ENCODE data around the gene ATP5F1D. TPM values are rescaled to one million over a fixed set of nuclear protein-coding genes. Genes with fewer than 3 reads are reported as not detected.
A peak's percentile ranks its signal among the peaks of the same experiment; 100 is the strongest.

The ATP5F1D gene
- total and polyA plus RNA-seq, 2 of the 13 experiments (the other 11 are each of a cell fraction or from before 2014, with no cell fraction given): 39.4 to 78.7 TPM

DNA sequence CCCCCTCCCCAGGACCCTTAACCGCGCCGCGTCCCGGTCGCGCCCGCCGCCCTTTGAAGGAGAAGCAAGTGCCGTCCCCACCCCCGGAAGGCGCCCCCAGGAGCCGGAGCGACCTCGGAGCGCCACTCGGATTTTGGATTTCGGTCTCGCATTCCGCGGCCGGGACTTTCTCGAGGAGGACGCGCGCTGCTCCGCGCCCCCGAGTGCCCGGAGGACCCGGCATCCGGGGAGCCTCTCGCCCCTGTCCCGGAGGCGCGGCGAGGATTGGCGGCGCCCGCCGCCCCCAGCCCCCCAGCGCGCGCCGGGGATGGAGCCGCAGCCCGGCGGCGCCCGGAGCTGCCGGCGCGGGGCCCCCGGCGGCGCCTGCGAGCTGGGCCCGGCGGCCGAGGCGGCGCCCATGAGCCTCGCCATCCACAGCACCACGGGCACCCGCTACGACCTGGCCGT lies 8.5 kb downstream of the ATP5F1D start (continued):
- TF ChIP-seq SP2 (CRISPR knock-in tag; IDR thresholded peaks at IDR 0.05) (no peak), ATF7-NPFF (CRISPR knock-in tag; IDR thresholded peaks at IDR 0.05; ENCODE audit: low read depth) (no peak), POGZ (CRISPR knock-in tag; IDR thresholded peaks at IDR 0.05) (no peak), PHF8 (CRISPR knock-in tag; IDR thresholded peaks at IDR 0.05) (0 out of 2 replicates have a peak, but pooled peaks have one; percentile 10)
- TF ChIP-seq, protein P1, sequence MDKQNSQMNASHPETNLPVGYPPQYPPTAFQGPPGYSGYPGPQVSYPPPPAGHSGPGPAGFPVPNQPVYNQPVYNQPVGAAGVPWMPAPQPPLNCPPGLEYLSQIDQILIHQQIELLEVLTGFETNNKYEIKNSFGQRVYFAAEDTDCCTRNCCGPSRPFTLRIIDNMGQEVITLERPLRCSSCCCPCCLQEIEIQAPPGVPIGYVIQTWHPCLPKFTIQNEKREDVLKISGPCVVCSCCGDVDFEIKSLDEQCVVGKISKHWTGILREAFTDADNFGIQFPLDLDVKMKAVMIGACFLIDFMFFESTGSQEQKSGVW (CRISPR knock-in tag; IDR thresholded peaks at IDR 0.05; ENCODE audit: borderline replicate concordance): no peak

DNA sequence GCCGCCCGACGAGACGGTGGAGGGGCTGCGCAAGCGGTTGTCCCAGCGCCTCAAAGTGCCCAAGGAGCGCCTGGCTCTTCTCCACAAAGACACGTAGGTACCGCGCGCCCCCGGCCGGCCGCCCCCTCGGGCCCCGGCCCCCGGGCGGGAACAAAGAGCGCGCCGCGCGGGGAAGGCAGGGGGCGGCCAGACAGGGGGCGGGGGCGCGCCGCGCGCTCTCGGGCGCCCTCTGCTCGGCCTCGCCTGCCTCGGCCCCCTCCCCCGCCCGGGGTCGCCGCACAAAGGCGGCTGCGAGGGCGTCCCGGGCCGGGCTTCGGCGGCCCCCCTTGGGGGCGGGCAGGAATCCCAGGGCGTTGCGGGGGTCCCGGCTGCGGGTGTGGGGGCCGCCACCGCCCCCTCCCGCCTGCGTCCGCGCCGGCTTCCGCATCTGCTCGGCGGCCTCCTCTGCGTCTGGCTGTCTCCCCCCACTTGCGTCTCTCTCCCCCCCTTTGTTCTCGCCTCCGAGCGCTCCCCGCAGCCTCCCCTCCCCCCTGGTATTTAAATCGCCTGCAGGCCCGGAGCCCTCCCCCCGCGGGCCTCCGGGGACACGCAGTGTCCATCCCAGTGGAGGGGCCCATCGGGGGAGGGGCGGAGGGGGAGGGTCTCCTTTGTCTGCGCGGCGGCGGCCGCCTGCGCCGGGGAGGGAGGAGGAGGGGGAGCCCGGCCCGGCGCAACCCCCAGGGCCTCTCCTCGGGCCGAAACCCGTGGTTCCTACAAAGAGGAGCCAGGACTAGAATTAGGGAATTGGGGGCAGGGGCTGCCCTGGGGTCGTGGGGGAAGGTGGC lies 9.1 kb downstream of the ATP5F1D start:
- no peak overlapping the region for H2AFZ ChIP-seq (ENCODE audit: low read length)
- CTCF ChIA-PET (ENCODE audit: low intra/inter-chr PET ratio, low total read pairs): interaction anchor here (1.2 kb wide), 1 partner anchor 16 kb away, joined by 4 read pairs; no protein-coding TSS in a partner anchor
- peak overlapping the region; percentile 87 for H3K4me2 ChIP-seq (ENCODE audit: low read depth, low read length)
- POLR2A ChIA-PET: interaction anchor here (0.9 to 13.7 kb wide), 2 partner anchors 12 to 14 kb away, joined by 4 to 668 read pairs; partner anchors contain the start of gene CIRBP
- under 1% methylated on average over 35 of the region's 90 CpGs for WGBS (ENCODE audit: low lambda C conversion rate)
- BruUV-seq (replicated peaks): no TSS peak
- ATAC-seq: no peak
- H3K9me3 ChIP-seq (ENCODE audit: low read length): no peaks in the 10 kb centered on the region
- H3K36me3 ChIP-seq (replicated peaks in 1 of 2; ENCODE audit: control insufficient read depth in 1 of 2, insufficient read depth in 2 of 2, low read length in 2 of 2): peaks cover 14 to 26% of the 10 kb centered on the region in 2 experiments
- peak overlapping the region; percentile 86 to 90 (median 88); a peak in 5 of 6 replicates for H3K4me3 ChIP-seq (replicated peaks in 1 of 3; ENCODE audit: insufficient read depth in 1 of 3, low read depth in 2 of 3, low read length in 3 of 3)
- no peaks in the 10 kb centered on the region; a peak in 1 of 5 replicates for H3K27me3 ChIP-seq (ENCODE audit: control insufficient read depth in 1 of 2, insufficient read depth in 2 of 2, low read length in 2 of 2)
- H3K4me1 ChIP-seq (ENCODE audit: insufficient read depth, low read length): peaks cover 52% of the 10 kb centered on the region
- H3K27ac ChIP-seq (ENCODE audit: extremely low read length, insufficient read depth, low read length): peak overlapping the region; percentile 94
- H3K79me2 ChIP-seq (ENCODE audit: insufficient read depth, low read length): peaks cover 34% of the 10 kb centered on the region
- in situ Hi-C loops (cut with HindIII; ENCODE audit: extremely low pct_ligation_motif_present, low pct_unique_long_range_greater_than_20kb) (no loop called here), intact Hi-C loops (cut with micrococcal nuclease; ENCODE audit: unreplicated experiment) (no loop called here)
- peaks cover 36% of the 10 kb centered on the region; the same call in 1 of the 2 replicates for H4K20me1 ChIP-seq (ENCODE audit: insufficient read depth, low read length)
- peak; percentile 68 for DNase-seq (ENCODE audit: low spot score)
- FAIRE-seq: no peak
- H3K9ac ChIP-seq (ENCODE audit: insufficient read depth, low read depth, low read length): peak overlapping the region; percentile 92
- no peak for TF ChIP-seq RXRA (CRISPR knock-in tag; IDR thresholded peaks at IDR 0.05)
- TF ChIP-seq HNRNPL (IDR thresholded peaks at IDR 0.05; ENCODE audit: low read depth, low read length): no peak
- peak; percentile 26 for TF ChIP-seq SRSF4 (IDR thresholded peaks at IDR 0.05; ENCODE audit: low read depth, low read length, poor library complexity, severe bottlenecking)
- TF ChIP-seq, protein P2, sequence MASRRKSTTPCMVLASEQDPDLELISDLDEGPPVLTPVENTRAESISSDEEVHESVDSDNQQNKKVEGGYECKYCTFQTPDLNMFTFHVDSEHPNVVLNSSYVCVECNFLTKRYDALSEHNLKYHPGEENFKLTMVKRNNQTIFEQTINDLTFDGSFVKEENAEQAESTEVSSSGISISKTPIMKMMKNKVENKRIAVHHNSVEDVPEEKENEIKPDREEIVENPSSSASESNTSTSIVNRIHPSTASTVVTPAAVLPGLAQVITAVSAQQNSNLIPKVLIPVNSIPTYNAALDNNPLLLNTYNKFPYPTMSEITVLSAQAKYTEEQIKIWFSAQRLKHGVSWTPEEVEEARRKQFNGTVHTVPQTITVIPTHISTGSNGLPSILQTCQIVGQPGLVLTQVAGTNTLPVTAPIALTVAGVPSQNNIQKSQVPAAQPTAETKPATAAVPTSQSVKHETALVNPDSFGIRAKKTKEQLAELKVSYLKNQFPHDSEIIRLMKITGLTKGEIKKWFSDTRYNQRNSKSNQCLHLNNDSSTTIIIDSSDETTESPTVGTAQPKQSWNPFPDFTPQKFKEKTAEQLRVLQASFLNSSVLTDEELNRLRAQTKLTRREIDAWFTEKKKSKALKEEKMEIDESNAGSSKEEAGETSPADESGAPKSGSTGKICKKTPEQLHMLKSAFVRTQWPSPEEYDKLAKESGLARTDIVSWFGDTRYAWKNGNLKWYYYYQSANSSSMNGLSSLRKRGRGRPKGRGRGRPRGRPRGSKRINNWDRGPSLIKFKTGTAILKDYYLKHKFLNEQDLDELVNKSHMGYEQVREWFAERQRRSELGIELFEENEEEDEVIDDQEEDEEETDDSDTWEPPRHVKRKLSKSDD (CRISPR knock-in tag; IDR thresholded peaks at IDR 0.05; ENCODE audit: low read depth): no peak
- TF ChIP-seq, protein P1 (CRISPR knock-in tag; IDR thresholded peaks at IDR 0.05; ENCODE audit: borderline replicate concordance): no peak
- no peak for TF ChIP-seq ZNF468 (CRISPR knock-in tag; IDR thresholded peaks at IDR 0.05)
- TF ChIP-seq ZBTB7A (CRISPR knock-in tag; IDR thresholded peaks at IDR 0.05): no peak
- TF ChIP-seq ZNF780A (CRISPR knock-in tag; IDR thresholded peaks at IDR 0.05): no peak
- no peak for TF ChIP-seq ADNP (CRISPR knock-in tag; IDR thresholded peaks at IDR 0.05)
- no peak for TF ChIP-seq ZNF446 (CRISPR knock-in tag; IDR thresholded peaks at IDR 0.05)
- TF ChIP-seq, protein P3, sequence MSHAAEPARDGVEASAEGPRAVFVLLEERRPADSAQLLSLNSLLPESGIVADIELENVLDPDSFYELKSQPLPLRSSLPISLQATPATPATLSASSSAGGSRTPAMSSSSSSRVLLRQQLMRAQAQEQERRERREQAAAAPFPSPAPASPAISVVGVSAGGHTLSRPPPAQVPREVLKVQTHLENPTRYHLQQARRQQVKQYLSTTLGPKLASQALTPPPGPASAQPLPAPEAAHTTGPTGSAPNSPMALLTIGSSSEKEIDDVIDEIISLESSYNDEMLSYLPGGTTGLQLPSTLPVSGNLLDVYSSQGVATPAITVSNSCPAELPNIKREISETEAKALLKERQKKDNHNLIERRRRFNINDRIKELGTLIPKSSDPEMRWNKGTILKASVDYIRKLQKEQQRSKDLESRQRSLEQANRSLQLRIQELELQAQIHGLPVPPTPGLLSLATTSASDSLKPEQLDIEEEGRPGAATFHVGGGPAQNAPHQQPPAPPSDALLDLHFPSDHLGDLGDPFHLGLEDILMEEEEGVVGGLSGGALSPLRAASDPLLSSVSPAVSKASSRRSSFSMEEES (CRISPR knock-in tag; IDR thresholded peaks at IDR 0.05): no peak
- no peak for TF ChIP-seq SNAI1 (CRISPR knock-in tag; IDR thresholded peaks at IDR 0.05; ENCODE audit: borderline replicate concordance)

All from HepG2 (cell line).